ENCODE results near the gene BBS9.
"Not testable (repeated sequence)": the region's sequence is repeated elsewhere in the genome, so short reads cannot be mapped to it uniquely, and the experiment has no call there.

The BBS9 gene

GRCh38 chr7:33287738-33288137, 158.4 kb downstream of the BBS9 start:
- DNase-seq = no peak

DNA sequence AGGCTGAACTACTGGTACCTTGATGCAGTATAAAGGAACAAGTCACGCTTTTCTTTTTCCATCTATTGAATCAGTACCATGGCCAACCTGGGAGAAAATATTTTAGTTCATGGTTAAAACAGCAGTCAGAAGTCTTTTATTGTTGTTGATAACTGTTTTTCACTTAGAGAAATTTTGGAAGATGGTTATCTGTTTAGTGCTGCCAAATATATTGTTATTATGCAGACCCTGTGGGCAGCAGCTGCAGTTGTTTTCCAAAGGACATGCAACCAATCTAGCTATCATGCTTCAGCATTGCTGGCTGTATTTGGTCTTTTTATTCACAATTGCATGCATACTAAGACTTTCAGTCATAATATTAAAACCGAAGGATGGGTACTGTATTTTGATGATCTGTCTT, 169.5 kb downstream of the BBS9 start:
- no peak for DNase-seq

DNA sequence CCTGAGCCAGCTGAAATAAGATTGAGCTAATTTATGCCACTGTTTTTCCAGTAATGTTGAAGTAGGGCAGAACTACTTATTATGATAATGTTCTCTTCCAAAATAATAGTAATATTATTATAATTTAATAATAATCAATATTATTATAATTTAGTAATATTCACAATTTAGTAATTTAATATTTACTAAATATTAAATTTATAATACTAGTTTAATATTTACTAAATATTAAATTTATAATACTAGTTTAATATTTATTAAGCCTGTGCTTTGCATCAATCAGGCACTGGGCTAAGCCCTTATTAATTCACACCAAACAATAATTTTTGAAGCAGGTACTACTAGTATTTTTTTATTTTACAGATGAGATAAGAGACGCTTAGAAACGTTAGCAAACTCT, 170.1 kb downstream of the BBS9 start:
- DNase-seq = no peak

GRCh38 chr7:33300131-33300530, 170.8 kb downstream of the BBS9 start:
- no peak for DNase-seq

DNA sequence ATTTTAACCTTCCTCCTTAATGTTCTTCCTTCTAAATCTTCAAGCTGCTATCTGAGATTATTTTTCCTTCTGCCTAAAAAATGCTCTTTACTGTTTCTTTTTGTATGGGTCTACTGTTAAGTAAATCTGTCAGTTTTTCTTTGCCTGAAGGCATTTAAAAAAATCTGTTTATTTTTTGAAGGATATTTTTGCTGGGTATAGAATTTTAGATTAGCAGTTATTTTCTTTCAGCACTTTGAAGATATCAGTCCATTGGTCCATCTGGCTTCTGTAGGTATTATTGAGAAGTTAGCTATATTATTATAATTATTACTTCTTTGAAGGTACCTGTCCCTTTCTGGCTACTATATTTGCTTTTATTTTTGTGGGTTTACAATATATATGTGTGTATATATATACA, 171.4 kb downstream of the BBS9 start:
- DNase-seq = no peak

DNA sequence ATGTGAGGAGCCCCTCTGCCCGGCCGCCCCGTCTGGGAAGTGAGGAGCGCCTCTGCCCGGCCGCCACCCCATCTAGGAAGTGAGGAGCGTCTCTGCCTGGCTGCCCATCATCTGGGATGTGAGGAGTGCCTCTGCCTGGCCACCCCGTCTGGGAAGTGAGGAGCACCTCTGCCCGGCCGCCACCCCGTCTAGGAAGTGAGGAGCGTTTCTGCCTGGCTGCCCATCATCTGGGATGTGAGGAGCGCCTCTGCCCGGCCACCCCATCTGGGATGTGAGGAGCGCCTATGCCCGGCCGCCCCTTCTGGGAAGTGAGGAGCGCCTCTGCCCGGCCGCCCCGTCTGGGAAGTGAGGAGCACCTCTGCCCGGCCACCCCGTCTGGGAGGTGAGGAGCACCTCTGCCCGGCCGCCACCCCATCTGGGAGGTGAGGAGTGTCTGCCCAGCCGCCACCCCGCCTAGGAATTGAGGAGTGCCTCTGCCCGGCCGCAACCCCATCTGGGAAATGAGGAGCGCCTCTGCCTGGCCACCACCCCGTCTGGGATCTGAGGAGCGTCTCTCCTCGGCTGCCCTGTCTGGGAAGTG, 174.7 kb downstream of the BBS9 start:
- not testable (repeated sequence) for DNase-seq

- no peak for DNase-seq
These were observed 177.8 kb downstream of the BBS9 start for GRCh38 chr7:33307205-33307604.

DNA sequence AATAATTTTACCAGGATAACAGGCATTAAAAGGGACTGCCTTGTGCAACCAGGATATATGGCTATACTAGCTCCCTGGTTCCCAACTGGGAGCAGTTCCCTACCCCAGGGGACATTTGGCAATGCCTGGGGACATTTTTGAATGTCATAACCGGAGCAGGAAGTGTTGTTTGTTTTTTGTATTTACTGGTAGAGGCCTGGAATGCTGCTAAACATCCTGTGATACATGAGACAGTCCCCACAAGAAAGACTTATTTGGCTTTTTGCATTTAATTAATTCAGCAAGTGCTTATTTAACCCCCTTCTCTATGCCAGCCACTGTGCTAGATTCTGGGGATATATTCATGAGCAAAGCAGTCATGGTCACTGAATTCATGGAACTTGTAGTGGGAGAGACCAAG, 181.2 kb downstream of the BBS9 start:
- no peak for DNase-seq

- no peak for DNase-seq
These were observed 196.6 kb downstream of the BBS9 start for GRCh38 chr7:33325754-33326484.

GRCh38 chr7:33326485-33326848, 197.1 kb downstream of the BBS9 start:
- no peak for DNase-seq

- no peak for DNase-seq
These were observed 198.1 kb downstream of the BBS9 start for GRCh38 chr7:33327427-33327826.

DNA sequence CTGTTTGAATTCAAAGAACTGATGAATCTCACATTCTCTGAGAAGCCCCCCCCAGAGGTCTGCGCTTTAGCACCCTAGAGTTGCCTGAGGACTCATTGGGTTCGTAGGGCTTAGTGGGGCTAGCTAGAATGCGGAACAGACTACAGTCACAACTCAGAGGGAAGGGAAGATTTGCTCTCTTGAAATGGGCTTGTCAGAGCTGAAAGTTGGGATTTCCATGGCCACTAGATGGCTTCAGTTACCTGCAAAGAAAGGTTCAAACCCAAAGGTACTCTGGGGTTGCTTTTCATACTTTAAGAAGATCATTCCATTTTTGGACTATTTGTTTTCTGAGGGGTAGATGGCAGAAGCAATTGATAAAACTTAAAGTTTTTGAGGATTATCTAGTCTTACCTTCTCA, 205.0 kb downstream of the BBS9 start:
- no peak for DNase-seq

GRCh38 chr7:33336820-33337219, 207.5 kb downstream of the BBS9 start:
- no peak for DNase-seq

DNA sequence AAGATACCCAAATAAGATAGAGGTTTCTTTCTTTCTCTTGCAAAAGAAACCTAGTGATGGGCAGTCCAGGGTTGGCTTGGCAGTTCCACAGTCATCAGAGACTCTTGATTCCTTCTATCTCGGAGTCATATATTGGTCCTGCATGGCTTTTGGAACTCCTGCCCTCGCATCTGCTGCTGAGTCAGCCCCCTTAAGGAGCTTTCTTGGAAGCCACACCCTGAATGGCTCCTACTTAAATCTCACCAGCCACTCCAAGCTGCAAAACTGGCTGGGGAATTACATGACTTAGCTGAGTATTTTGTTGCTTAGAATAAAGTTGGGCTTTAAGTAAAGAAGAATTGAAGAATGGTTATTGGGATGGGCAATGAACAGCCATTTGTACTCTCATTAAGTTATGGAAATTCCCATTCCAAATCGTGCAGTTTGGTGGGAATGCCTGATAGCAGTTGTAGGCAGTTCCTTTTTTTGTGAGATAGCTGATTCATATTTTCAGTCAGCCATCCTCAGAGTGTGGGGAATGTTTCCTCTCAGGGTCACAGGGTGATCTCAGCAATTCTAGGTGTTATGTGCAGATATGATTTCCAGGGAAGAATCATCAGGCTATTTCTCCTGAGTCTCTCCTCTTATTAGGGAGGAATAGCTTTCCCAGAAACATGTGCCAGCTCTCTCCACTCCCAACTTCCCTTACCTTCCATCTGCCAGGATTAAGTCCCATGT, 209.9 kb downstream of the BBS9 start:
- no peak for DNase-seq

- DNase-seq = no peak
These were observed 216.7 kb downstream of the BBS9 start for GRCh38 chr7:33346055-33346454.

GRCh38 chr7:33350577-33350976, 221.2 kb downstream of the BBS9 start:
- no peak for DNase-seq

GRCh38 chr7:33351709-33352108, 222.3 kb downstream of the BBS9 start:
- DNase-seq = no peak

GRCh38 chr7:33354201-33354600, 224.8 kb downstream of the BBS9 start:
- DNase-seq = no peak

- no peak for DNase-seq
These were observed 226.0 kb downstream of the BBS9 start for GRCh38 chr7:33355386-33355785.

DNA sequence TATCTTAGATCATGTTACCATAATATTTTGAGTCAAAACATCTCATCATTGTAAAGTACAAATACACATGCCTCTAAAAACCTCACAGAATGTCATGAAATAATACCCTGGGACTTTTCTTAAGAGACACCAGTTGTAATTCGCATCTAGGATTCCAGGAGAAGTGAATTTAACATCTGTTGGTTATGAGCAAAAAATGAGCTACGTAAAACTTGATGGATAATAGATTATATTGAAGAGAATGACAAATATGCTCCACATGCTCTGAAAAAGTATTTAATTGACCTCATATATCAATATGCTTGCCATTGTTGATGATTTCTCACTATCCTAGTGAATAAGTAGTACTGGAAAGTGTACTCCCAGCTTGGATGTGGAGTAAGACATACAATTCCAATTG, 227.0 kb downstream of the BBS9 start:
- no peak for DNase-seq

DNA sequence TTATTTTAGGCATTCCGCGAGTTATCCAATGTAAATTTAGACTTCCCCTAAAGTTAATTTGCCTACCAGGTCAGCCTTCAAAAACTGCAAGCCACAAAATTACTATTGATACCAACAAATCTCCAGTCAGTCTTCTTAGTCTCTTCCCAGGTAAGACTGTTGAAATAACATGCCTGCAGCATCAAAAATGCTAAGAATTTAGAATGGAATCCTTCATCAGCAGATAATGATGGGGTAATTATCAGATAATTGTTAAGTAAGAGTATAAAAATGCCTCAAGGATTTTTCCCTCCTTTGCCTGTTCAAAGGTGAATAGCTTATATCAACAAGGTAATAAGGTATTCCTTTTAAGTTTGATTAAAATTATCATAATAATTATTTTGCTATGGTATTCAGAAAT, 228.5 kb downstream of the BBS9 start:
- DNase-seq = no peak

- DNase-seq = no peak
These were observed 240.5 kb downstream of the BBS9 start for GRCh38 chr7:33369888-33370287.

DNA sequence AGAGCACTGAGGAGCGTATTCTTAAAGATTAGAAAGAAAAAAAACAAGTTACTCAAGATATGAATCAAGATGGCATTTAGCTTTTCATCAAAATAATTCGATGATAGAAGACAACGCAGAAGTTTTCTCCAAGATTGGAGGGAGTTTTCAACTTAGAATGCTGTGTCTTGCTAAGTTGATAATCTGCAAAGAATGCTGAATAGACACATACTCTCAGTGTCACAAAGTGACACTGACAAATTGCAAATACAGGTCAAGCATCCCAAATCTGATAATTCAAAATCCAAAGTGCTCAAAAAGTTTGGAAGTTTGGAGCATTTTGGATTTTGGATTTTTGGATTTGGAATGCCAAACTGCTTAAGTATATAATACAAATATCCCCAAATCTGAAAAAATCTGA, 243.8 kb downstream of the BBS9 start:
- no peak for DNase-seq

GRCh38 chr7:33379891-33380525, 250.6 kb downstream of the BBS9 start:
- no peak for DNase-seq
